GM12874 (cell line): ENCODE results near the gene DNAI1.
A peak's percentile ranks its signal among the peaks of the same experiment; 100 is the strongest.

Source experiments
- CTCF ChIP-seq: IDR thresholded peaks from 2 replicates; pipeline ENCODE4 v1.5.1; 2011; ENCODE audit warnings: low read depth, mild to moderate bottlenecking, control low read depth, low read length, moderate library complexity; ENCODE audit not compliant: insufficient read depth

The DNAI1 gene

GRCh38 chr9:34486572-34486971 lies 28.0 kb downstream of the DNAI1 start:
- no peak for TF ChIP-seq CTCF

GRCh38 chr9:34490360-34490759 lies 31.8 kb downstream of the DNAI1 start:
- no peak for TF ChIP-seq CTCF

GRCh38 chr9:34490760-34491159 lies 32.2 kb downstream of the DNAI1 start:
- no peak for TF ChIP-seq CTCF

GRCh38 chr9:34491596-34491995 lies 33.0 kb downstream of the DNAI1 start:
- no peak for TF ChIP-seq CTCF

- TF ChIP-seq CTCF: 0 out of 2 replicates have a peak, but pooled peaks have one; percentile 2
These were observed 33.4 kb downstream of the DNAI1 start for GRCh38 chr9:34492051-34492450.

- no peak for TF ChIP-seq CTCF
These were observed 35.4 kb downstream of the DNAI1 start for GRCh38 chr9:34493972-34494535.

- no peak for TF ChIP-seq CTCF
These were observed 37.6 kb downstream of the DNAI1 start for GRCh38 chr9:34496149-34496712.
